Thyroid gland (tissue), 4 donors: Measurements from ENCODE around the gene PGLYRP2. TPM values are rescaled to one million over a fixed set of nuclear protein-coding genes. Genes with fewer than 3 reads are reported as not detected.

Experiments
- DNase-seq, 2 donors: peaks; one replicate each; pipeline ENCODE4 v3.0.0-alpha.2; 2019
- H3K27ac ChIP-seq, 3 donors: fragments of 200-600 bp; sonication (generic); 1 replicate in 2 of 3; 2 replicates in 1 of 3; pipeline ENCODE4 v1.5.1; 2016 to 2019; ENCODE audit warnings: mild to moderate bottlenecking in 1 of 3, moderate library complexity in 1 of 3
- H3K27me3 ChIP-seq: fragments of 200-600 bp; sonication (generic); one replicate; pipeline ENCODE4 v1.5.1; 2019
- H3K36me3 ChIP-seq, 2 donors: fragments of 200-600 bp; sonication (generic); one replicate each; pipeline ENCODE4 v1.5.1; 2016 to 2019
- H3K4me1 ChIP-seq, 2 donors: fragments of 200-600 bp; sonication (generic); one replicate each; pipeline ENCODE4 v1.5.1; 2017 to 2019
- H3K4me3 ChIP-seq, 3 donors: fragments of 200-600 bp; sonication (generic); replicated peaks in 1 of 3; 1 replicate in 2 of 3; 2 replicates in 1 of 3; pipeline ENCODE4 v1.5.1; 2016; ENCODE audit warnings: mild to moderate bottlenecking in 1 of 3
- H3K9me3 ChIP-seq: fragments of 200-600 bp; sonication (generic); one replicate; pipeline ENCODE4 v1.5.1; 2017
- CTCF ChIP-seq, 6 experiments: fragments of 200-600 bp in 3 of 6; fragments of 450-650 bp in 3 of 6; sonication (generic) in 3 of 6; IDR thresholded peaks; one replicate each; pipeline ENCODE4 v1.5.1; 2016 to 2019; ENCODE audit warnings: antibody characterized with exemption in 6 of 6, mild to moderate bottlenecking in 2 of 6, inconsistent platforms in 1 of 6, moderate library complexity in 1 of 6
- POLR2A ChIP-seq, 2 donors: fragments of 450-650 bp; IDR thresholded peaks; one replicate each; pipeline ENCODE4 v1.6.1; 2017; ENCODE audit warnings: antibody characterized with exemption in 2 of 2, mild to moderate bottlenecking in 2 of 2, moderate library complexity in 1 of 2
- WGBS, 2 donors: methylation state at CpG; one replicate each; pipeline ENCODE4 v1.1.5; 2017; 5-methylcytosine and 5-hydroxymethylcytosine counted together
- intact Hi-C: fragments of 100-400 bp; cut with DNase I; formaldehyde crosslinking; loops from one replicate; pipeline ENCODE4 v1.15.1; 2023
- total RNA-seq, 4 donors: library from RNA; depleted of rRNA; stranded (reverse); fragments of >200 nt; gene quantifications; one replicate each; pipeline ENCODE4 v1.2.3, GENCODE V29; 2016

PGLYRP2 gene
- total RNA-seq, 4 donors from 2014 or later: not detected

GRCh38 chr19:15445227-15445605 lies 34.1 kb downstream of the PGLYRP2 start:
- DNase-seq: no peak
- WGBS, 2 donors: 88 to 93% methylated on average over 7 to 8 of the region's 9 CpGs
- no peaks in the 10 kb centered on the region for H3K27me3 ChIP-seq
- H3K4me3 ChIP-seq: no peak overlapping the region
- H3K9me3 ChIP-seq: no peaks in the 10 kb centered on the region
- H3K4me1 ChIP-seq: peaks cover 6 to 8% of the 10 kb centered on the region in 2 donors
- H3K27ac ChIP-seq: no peak overlapping the region
- TF ChIP-seq POLR2A (IDR thresholded peaks at IDR 0.05): no peak
- no peak for TF ChIP-seq CTCF (IDR thresholded peaks at IDR 0.05)
- intact Hi-C loops: no loop called here
- H3K36me3 ChIP-seq: no peaks in the 10 kb centered on the region

GRCh38 chr19:15444505-15445226 lies 34.6 kb downstream of the PGLYRP2 start:
- no peaks in the 10 kb centered on the region for H3K36me3 ChIP-seq
- H3K4me3 ChIP-seq: no peak overlapping the region
- peaks cover 6 to 8% of the 10 kb centered on the region in 2 donors for H3K4me1 ChIP-seq
- 83 to 94% methylated on average over 15 of the region's 15 CpGs for WGBS, 2 donors
- intact Hi-C loops: no loop called here
- H3K27ac ChIP-seq: no peak overlapping the region
- DNase-seq: no peak
- no peaks in the 10 kb centered on the region for H3K9me3 ChIP-seq
- no peak for TF ChIP-seq POLR2A (IDR thresholded peaks at IDR 0.05)
- TF ChIP-seq CTCF (IDR thresholded peaks at IDR 0.05): no peak
- H3K27me3 ChIP-seq: no peaks in the 10 kb centered on the region

GRCh38 chr19:15443838-15444237 lies 35.5 kb downstream of the PGLYRP2 start:
- TF ChIP-seq POLR2A (IDR thresholded peaks at IDR 0.05) (no peak), CTCF (IDR thresholded peaks at IDR 0.05) (no peak)
- no peak for DNase-seq
- Histone ChIP-seq H3K27me3 (no peaks in the 10 kb centered on the region), H3K4me3 (no peak overlapping the region), H3K9me3 (no peaks in the 10 kb centered on the region), H3K36me3 (no peaks in the 10 kb centered on the region), H3K27ac (no peak overlapping the region), H3K4me1 (peaks cover 1 to 3% of the 10 kb centered on the region in 2 donors)
- intact Hi-C loops: no loop called here
- 87 to 93% methylated on average over 10 of the region's 10 CpGs for WGBS, 2 donors

- H3K36me3 ChIP-seq: no peaks in the 10 kb centered on the region
- no peak for DNase-seq
- no peak for TF ChIP-seq CTCF (IDR thresholded peaks at IDR 0.05)
- no peak for TF ChIP-seq POLR2A (IDR thresholded peaks at IDR 0.05)
- no peaks in the 10 kb centered on the region for H3K9me3 ChIP-seq
- WGBS, 2 donors: 90 to 97% methylated on average over 3 of the region's 3 CpGs
- H3K27ac ChIP-seq: no peak overlapping the region
- H3K4me1 ChIP-seq: no peaks in the 10 kb centered on the region
- no peak overlapping the region for H3K4me3 ChIP-seq
- intact Hi-C loops: no loop called here
- H3K27me3 ChIP-seq: no peaks in the 10 kb centered on the region
Measured at GRCh38 chr19:15443325-15443724, 36.0 kb downstream of the PGLYRP2 start.

- Histone ChIP-seq H3K4me3 (no peak overlapping the region), H3K9me3 (no peaks in the 10 kb centered on the region), H3K27me3 (no peaks in the 10 kb centered on the region), H3K4me1 (no peaks in the 10 kb centered on the region), H3K27ac (no peak overlapping the region), H3K36me3 (no peaks in the 10 kb centered on the region)
- no peak for TF ChIP-seq POLR2A (IDR thresholded peaks at IDR 0.05)
- no peak for TF ChIP-seq CTCF (IDR thresholded peaks at IDR 0.05)
- WGBS, 2 donors: 83 to 87% methylated on average over 13 of the region's 13 CpGs
- DNase-seq: no peak
- intact Hi-C loops: no loop called here
Measured at GRCh38 chr19:15442142-15442920, 37.0 kb downstream of the PGLYRP2 start.
